Measurements from ENCODE around the gene LRRC8D.

Gene LRRC8D

GRCh38 chr1:89986020-89986419, 165.2 kb downstream of the LRRC8D start:
- TF ChIP-seq EZH2phosphoT487 (IDR thresholded peaks at IDR 0.05; ENCODE audit: borderline replicate concordance): no peak
- no peak for TF ChIP-seq CTCF (conservative IDR thresholded peaks at IDR 0.05; ENCODE audit: low read length)
- Histone ChIP-seq H3K9me2 (replicated peaks; ENCODE audit: low read depth, low read length) (no peaks in the 10 kb centered on the region), H3K27me3 (ENCODE audit: insufficient read depth, low read length, poor library complexity, severe bottlenecking) (no peaks in the 10 kb centered on the region), H3K9me3 (ENCODE audit: insufficient read depth, low read depth, low read length) (no peaks in the 10 kb centered on the region), H4K20me1 (ENCODE audit: insufficient read depth, low read length, poor library complexity, severe bottlenecking) (no peaks in the 10 kb centered on the region), H3K9ac (ENCODE audit: low read depth, low read length, poor library complexity, severe bottlenecking) (no peak overlapping the region), H3F3A (ENCODE audit: low read depth) (no peaks in the 10 kb centered on the region), H2AFZ (ENCODE audit: low read length) (no peak overlapping the region), H3K79me2 (ENCODE audit: insufficient read depth, low read length) (no peaks in the 10 kb centered on the region), H3K36me3 (ENCODE audit: insufficient read depth, low read length) (no peaks in the 10 kb centered on the region), H3K4me2 (ENCODE audit: low read depth, low read length, poor library complexity, severe bottlenecking) (no peak overlapping the region), H3K4me3 (ENCODE audit: low read length, poor library complexity, severe bottlenecking) (no peak overlapping the region), H3K4me1 (ENCODE audit: insufficient read depth, low read length, poor library complexity, severe bottlenecking) (peaks cover 6% of the 10 kb centered on the region)
